NK-92 treated with Interleukin-12 subunit alpha and Interleukin-12 subunit beta, amount 100 ng/mL, for 24 hours (cell line): ENCODE measurements around the gene TGFB1.
"Not testable (repeated sequence)": the region's sequence is repeated elsewhere in the genome, so short reads cannot be mapped to it uniquely, and the experiment has no call there.

Source experiments
- DNase-seq: peaks from one replicate; lab custom pipeline; 2025; lab: John Stamatoyannopoulos, UW

TGFB1 gene

DNA sequence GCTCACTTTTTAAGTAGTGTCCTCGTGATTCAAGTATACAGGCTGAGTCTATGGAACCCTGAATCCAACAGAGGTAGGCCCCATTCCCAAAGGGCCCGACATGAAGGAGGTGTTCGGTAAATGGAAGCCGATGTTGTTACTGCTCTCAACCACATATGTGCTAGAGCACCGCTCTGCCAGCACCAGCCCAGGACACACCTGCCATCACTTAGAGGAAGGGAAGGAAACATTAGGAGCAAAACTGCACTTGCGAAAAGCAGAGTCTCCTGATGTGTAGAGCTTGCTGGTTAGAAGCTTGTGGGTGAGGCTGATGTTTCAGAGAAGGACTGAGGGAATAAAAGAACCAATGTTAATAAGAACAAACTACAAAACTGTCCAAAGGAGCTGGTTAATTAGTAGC lies 53.2 kb downstream of the TGFB1 start:
- DNase-seq: no peak

DNA sequence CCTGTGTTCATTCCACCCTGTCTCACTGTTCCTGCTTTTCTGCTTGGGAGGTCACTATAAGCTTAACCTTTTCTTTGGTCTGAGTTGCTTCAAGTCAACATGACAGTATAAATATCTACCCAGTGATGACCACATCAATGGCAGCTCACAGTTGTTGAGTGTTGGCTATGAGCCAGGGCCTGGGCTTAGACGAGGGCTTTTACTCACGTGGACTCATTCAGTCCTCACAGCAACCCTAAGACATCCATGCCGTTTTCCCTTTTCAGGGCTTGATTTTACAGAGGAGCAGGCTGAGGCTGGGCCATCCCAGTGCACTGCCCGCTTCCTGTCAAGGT lies 54.0 kb downstream of the TGFB1 start:
- no peak for DNase-seq

DNA sequence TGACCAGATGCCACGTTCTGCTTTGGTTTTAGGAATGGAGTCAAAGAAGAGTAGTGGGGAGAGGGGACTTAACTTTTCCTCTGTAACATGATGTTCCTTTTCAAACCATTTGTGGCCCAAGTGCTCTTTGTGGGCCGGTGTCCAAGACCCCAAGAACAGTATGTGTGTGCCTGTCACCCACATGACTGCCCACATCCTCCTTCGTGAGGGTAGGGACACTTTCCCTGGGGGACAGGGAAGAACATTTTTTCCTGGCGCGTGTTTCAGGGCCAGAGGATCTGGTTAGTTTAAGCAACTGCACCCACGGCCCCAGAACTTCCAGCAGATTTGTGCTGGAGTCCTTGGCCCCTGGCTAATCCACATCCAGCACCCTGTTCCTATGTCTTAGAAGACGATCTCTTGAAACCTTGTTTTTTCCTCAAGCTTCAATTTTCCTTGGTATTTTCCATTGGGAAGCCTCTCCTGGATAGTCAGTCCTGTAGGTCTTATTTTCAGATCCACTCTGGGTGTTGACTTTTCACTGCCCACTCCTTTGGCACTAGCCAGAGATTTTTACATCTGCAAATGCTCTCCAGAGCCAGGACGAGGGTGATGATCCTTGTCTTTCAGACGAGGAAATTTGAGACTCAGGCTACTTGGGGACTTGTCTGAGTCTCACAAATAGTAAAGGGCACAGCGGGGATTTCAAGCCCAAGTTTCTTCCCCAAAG lies 54.5 kb downstream of the TGFB1 start:
- no peak for DNase-seq

DNA sequence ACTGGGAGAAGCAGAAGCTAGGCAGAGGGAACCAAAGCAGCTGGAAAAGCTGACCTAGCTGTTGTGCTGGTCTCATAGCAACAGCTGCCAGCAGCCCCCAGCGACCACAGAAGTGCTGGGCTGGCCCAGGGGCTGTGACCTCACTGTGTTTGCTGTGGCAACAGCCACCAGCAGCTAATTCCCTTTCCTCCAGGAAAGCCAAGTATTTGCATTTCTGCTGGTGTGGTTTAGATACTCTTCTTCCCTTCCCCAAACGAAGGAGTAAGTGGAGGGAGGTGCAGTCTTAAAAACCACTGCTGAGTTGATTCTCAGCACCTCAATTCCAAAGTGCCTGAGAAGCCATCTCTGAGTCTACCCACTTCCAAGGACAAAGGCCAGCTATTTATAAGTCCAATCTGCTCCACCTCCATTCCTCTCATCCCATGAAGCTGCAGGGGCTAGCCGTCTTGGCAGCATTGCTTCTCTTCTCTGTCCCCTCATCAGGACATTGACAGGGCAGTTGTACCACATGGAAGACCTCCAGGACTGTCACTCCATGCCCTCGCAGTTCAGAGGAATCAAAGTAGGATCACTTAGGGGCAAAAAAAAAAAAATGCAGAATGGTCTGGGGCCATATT lies 55.3 kb downstream of the TGFB1 start:
- no peak for DNase-seq

DNA sequence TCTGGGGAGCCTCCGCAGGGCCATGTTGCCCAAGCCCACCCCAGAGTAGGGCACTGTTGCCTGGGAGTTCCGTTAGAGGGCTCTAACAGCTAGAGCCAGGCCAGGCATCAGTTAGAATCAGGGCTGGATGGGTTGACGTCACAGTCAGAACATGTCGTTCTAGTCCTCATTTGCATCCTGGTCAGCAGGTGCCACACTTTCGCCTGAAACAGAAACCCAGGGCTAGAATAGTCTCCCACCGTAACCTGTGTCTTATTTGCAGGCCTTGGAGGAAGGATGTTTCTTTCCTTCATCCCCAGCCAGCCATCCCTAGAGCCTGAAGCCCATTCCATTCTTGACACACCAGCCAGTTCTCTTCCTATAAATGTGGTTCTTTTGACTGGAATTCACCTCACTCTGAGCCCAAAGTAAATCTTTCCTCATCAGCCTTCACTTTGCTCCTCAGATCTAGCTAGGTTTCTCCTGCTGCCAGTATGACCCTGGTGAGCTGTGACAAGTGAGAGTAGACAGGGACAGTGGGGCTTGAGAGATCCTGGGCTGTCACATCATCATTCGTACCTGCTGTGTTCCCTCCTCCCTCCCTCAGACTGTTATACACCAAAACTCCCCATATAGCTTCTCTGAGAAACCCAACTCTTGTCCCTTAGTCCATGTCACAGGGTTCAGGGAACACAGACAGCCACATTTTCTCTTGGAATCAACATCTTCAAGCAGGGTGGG lies 55.9 kb downstream of the TGFB1 start:
- DNase-seq: no peak

DNA sequence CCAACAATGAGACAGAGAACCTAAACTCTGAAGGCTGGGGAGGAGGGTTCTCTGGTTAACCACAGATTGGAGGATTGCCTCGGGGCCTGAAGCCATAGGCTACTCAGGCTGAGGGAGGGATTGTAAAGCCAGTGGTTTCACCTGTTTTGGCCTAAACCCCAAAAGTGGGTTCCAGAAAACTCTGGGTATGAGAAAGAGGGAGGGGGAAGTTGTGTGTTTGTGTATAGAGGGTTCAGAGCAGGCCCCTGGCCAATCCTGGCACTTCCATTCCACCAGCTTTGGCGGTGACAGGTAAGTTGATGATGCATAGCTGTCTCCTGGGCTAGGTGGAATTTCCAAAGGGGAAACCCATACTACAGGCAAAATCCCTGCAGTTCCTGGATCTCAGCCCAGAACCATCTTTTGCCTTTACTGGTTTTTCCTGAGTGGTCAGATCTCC lies 57.3 kb downstream of the TGFB1 start:
- no peak for DNase-seq

DNA sequence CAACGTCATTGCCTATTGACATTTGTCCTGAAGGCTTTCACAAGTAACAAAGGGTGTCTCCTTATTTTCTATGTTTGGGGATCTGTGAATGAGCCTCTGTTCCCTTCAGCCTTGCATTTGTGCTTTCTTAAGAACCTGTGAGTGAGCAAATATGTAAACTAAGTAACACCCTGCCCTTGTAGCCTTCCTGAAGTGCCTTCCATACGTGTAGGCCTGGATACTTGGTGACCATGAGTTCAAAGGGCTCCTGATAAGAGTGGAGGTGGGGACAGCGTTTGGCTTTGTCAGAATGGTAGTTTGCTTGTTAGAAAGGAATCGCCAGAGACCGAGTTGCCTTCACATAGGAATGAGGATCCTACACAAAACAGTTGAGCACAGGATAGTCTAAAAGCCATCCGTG lies 58.2 kb downstream of the TGFB1 start:
- no peak for DNase-seq

DNA sequence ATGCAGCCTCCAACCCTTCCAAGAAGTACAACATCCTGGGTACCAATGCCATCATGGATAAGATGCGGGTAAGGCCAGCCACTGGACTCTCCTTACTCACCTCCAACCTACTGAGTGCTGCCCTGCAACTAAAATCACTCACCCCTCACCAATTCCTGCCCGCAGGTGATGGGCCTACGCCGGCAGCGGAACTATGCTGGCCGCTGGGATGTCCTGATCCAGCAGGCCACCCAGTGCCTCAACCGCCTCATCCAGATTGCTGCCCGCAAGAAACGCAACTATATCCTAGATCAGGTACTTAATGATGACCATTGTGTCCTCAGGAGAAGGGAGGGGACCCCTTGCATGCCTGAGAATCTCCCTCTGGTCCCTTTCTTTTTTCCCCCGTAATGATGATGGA lies 59.3 kb downstream of the TGFB1 start:
- DNase-seq: no peak

DNA sequence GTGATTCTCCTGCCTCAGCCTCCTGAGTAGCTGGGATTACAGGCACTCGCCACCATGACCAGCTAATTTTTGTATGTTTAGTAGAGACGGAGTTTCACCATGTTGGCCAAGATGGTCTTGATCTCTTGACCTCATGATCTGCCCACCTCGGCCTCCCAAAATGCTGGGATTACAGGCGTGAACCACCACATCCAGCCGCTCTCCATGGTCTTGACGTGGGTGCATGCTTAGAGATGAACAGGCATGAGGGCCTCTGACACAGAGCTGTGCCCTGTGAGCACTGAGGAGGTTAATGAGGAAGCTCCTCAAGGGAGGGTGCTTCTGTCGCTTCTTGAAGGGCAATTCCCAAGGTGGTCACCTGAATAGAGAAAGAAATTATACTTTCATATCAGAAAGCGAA lies 63.9 kb downstream of the TGFB1 start:
- not testable (repeated sequence) for DNase-seq

DNA sequence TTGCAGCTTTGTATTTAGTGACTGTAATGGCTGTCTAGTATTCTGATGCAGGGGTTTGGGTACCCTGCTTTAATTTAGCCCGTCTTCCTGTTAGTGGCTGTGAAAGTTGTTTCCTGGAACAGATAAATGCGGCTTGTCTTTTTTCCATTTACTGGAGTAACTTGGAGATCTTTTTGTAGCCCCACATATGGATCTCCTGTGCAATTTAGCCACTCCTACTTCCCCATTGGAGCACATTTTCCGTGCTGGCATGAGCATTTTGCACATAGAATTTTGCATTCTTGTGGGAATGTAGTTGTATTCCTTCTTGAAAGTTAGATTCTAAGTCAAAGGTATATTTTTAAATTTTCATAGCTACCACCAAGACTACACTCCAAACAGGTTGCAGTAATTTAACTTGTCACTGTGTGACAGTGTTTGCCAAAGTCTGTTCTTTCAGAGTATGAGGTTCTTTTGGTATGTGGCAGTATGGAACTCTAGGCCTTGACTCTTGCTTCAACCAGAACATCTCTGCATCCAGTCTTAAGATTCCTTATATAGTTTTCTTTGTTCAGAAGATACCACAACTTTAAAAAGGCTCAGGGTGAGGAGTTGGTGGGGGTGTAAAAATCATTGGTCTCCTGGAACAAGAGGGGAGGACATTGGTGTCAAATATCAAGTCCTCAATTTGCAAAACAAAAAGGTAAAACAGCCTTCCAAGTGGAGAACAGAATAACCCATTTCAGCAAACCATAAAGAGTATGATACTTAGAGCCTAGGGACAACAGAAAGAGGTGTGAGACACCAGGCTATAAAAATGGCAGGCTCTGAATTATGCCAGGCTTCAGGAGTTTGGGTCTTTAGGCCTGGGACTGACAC lies 64.8 kb downstream of the TGFB1 start:
- no peak for DNase-seq
